Glutamatergic neuron (in vitro differentiated cells): ENCODE data around the gene GNGT2. TPM values are rescaled to one million over a fixed set of nuclear protein-coding genes. Genes with fewer than 3 reads are reported as not detected.

Source experiments
- DNase-seq: peaks from one replicate; pipeline ENCODE4 v3.0.0; 2022
- H3K27ac Mint-ChIP-seq: one replicate; pipeline ENCODE4 v1.8.0; 2020; ENCODE audit warnings: mild to moderate bottlenecking, mixed read lengths, inconsistent platforms; ENCODE audit not compliant: unreplicated experiment
- H3K27me3 Mint-ChIP-seq: one replicate; pipeline ENCODE4 v1.8.0; 2020; ENCODE audit warnings: mild to moderate bottlenecking, moderate library complexity, mixed read lengths, inconsistent platforms; ENCODE audit not compliant: unreplicated experiment
- H3K36me3 Mint-ChIP-seq: one replicate; pipeline ENCODE4 v1.8.0; 2020; ENCODE audit warnings: mild to moderate bottlenecking, mixed read lengths, inconsistent platforms; ENCODE audit not compliant: unreplicated experiment
- H3K4me1 Mint-ChIP-seq: one replicate; pipeline ENCODE4 v1.8.0; 2020; ENCODE audit warnings: mild to moderate bottlenecking, low read depth, mixed read lengths, inconsistent platforms; ENCODE audit not compliant: unreplicated experiment
- H3K4me3 Mint-ChIP-seq: one replicate; pipeline ENCODE4 v1.8.0; 2020; ENCODE audit warnings: mild to moderate bottlenecking, mixed read lengths, inconsistent platforms; ENCODE audit not compliant: unreplicated experiment
- H3K9me3 Mint-ChIP-seq: one replicate; pipeline ENCODE4 v1.8.0; 2020; ENCODE audit warnings: mild to moderate bottlenecking, moderate library complexity, mixed read lengths, inconsistent platforms; ENCODE audit not compliant: unreplicated experiment
- CTCF ChIP-seq: fragments of 200-600 bp; sonication (generic); IDR thresholded peaks from one replicate; pipeline ENCODE4 v1.5.0; 2021; ENCODE audit not compliant: partially characterized antibody, unreplicated experiment
- total RNA-seq: library from RNA; stranded (reverse); fragmentation: NEBNext Ultra II Directional; extraction: Animal tissue kit (Norgen Biotek cat#: 25700); gene quantifications from one replicate; pipeline ENCODE4 v1.2.1, GENCODE V29; 2021; ENCODE audit not compliant: unreplicated experiment

The GNGT2 gene
- total RNA-seq, 1 donor from 2014 or later = not detected

- Mint-ChIP-seq H3K27me3 (peaks cover 9% of the 10 kb centered on the region), H3K27ac (no peak overlapping the region), H3K36me3 (no peaks in the 10 kb centered on the region), H3K4me1 (no peaks in the 10 kb centered on the region), H3K4me3 (no peak overlapping the region), H3K9me3 (peaks cover 5% of the 10 kb centered on the region)
- TF ChIP-seq CTCF = no peak
- no peak for DNase-seq
These were observed 12.2 kb downstream of the GNGT2 start for GRCh38 chr17:49198211-49198610.

- peaks cover 13% of the 10 kb centered on the region for H3K27me3 Mint-ChIP-seq
- DNase-seq = no peak
- no peak overlapping the region for H3K4me3 Mint-ChIP-seq
- peaks cover 12% of the 10 kb centered on the region for H3K9me3 Mint-ChIP-seq
- no peak for TF ChIP-seq CTCF
- H3K4me1 Mint-ChIP-seq = no peaks in the 10 kb centered on the region
- H3K36me3 Mint-ChIP-seq = no peaks in the 10 kb centered on the region
- no peak overlapping the region for H3K27ac Mint-ChIP-seq
These were observed 12.9 kb downstream of the GNGT2 start for GRCh38 chr17:49197346-49197998.

GRCh38 chr17:49196520-49196919 lies 13.9 kb downstream of the GNGT2 start:
- Mint-ChIP-seq H3K27ac (no peak overlapping the region), H3K36me3 (no peaks in the 10 kb centered on the region), H3K4me1 (peaks cover 2% of the 10 kb centered on the region), H3K27me3 (peaks cover 21% of the 10 kb centered on the region), H3K4me3 (no peak overlapping the region), H3K9me3 (peaks cover 21% of the 10 kb centered on the region)
- TF ChIP-seq CTCF = no peak
- DNase-seq = no peak

GRCh38 chr17:49195751-49196150 lies 14.6 kb downstream of the GNGT2 start:
- peaks cover 23% of the 10 kb centered on the region for H3K9me3 Mint-ChIP-seq
- peaks cover 21% of the 10 kb centered on the region for H3K27me3 Mint-ChIP-seq
- no peak overlapping the region for H3K27ac Mint-ChIP-seq
- no peak for TF ChIP-seq CTCF
- no peak overlapping the region for H3K4me3 Mint-ChIP-seq
- no peaks in the 10 kb centered on the region for H3K36me3 Mint-ChIP-seq
- peaks cover 3% of the 10 kb centered on the region for H3K4me1 Mint-ChIP-seq
- DNase-seq = no peak

GRCh38 chr17:49194297-49194607 lies 16.1 kb downstream of the GNGT2 start:
- peaks cover 3% of the 10 kb centered on the region for H3K4me1 Mint-ChIP-seq
- TF ChIP-seq CTCF = no peak
- H3K4me3 Mint-ChIP-seq = peak overlapping the region; percentile 92
- H3K27me3 Mint-ChIP-seq = peaks cover 17% of the 10 kb centered on the region
- no peak for DNase-seq
- no peak overlapping the region for H3K27ac Mint-ChIP-seq
- peaks cover 21% of the 10 kb centered on the region for H3K9me3 Mint-ChIP-seq
- no peaks in the 10 kb centered on the region for H3K36me3 Mint-ChIP-seq
